Thyroid gland (tissue), 4 donors: ENCODE data around the gene ELFN2. TPM values are rescaled to one million over a fixed set of nuclear protein-coding genes. Genes with fewer than 3 reads are reported as not detected.
"Not testable (repeated sequence)": the region's sequence is repeated elsewhere in the genome, so short reads cannot be mapped to it uniquely, and the experiment has no call there.

Experiments
- DNase-seq, 2 donors: peaks; one replicate each; pipeline ENCODE4 v3.0.0-alpha.2; 2019
- H3K27ac ChIP-seq, 3 donors: fragments of 200-600 bp; sonication (generic); 1 replicate in 2 of 3; 2 replicates in 1 of 3; pipeline ENCODE4 v1.5.1; 2016 to 2019; ENCODE audit warnings: mild to moderate bottlenecking in 1 of 3, moderate library complexity in 1 of 3
- H3K27me3 ChIP-seq: fragments of 200-600 bp; sonication (generic); one replicate; pipeline ENCODE4 v1.5.1; 2019
- H3K36me3 ChIP-seq, 2 donors: fragments of 200-600 bp; sonication (generic); one replicate each; pipeline ENCODE4 v1.5.1; 2016 to 2019
- H3K4me1 ChIP-seq, 2 donors: fragments of 200-600 bp; sonication (generic); one replicate each; pipeline ENCODE4 v1.5.1; 2017 to 2019
- H3K4me3 ChIP-seq, 3 donors: fragments of 200-600 bp; sonication (generic); replicated peaks in 1 of 3; 1 replicate in 2 of 3; 2 replicates in 1 of 3; pipeline ENCODE4 v1.5.1; 2016; ENCODE audit warnings: mild to moderate bottlenecking in 1 of 3
- H3K9me3 ChIP-seq: fragments of 200-600 bp; sonication (generic); one replicate; pipeline ENCODE4 v1.5.1; 2017
- POLR2A ChIP-seq, 2 donors: fragments of 450-650 bp; IDR thresholded peaks; one replicate each; pipeline ENCODE4 v1.6.1; 2017; ENCODE audit warnings: antibody characterized with exemption in 2 of 2, mild to moderate bottlenecking in 2 of 2, moderate library complexity in 1 of 2
- WGBS, 2 donors: methylation state at CpG; one replicate each; pipeline ENCODE4 v1.1.5; 2017; 5-methylcytosine and 5-hydroxymethylcytosine counted together
- intact Hi-C: fragments of 100-400 bp; cut with DNase I; formaldehyde crosslinking; loops from one replicate; pipeline ENCODE4 v1.15.1; 2023
- total RNA-seq, 4 donors: library from RNA; depleted of rRNA; stranded (reverse); fragments of >200 nt; gene quantifications; one replicate each; pipeline ENCODE4 v1.2.3, GENCODE V29; 2016
- TF ChIP-seq, protein P1 (sequence below), 6 experiments: fragments of 200-600 bp in 3 of 6; fragments of 450-650 bp in 3 of 6; sonication (generic) in 3 of 6; IDR thresholded peaks; one replicate each; pipeline ENCODE4 v1.5.1; 2016 to 2019; ENCODE audit warnings: antibody characterized with exemption in 6 of 6, mild to moderate bottlenecking in 2 of 6, inconsistent platforms in 1 of 6, moderate library complexity in 1 of 6

The ELFN2 gene
- total RNA-seq, 4 donors from 2014 or later = 0.05 TPM; not detected in 3

DNA sequence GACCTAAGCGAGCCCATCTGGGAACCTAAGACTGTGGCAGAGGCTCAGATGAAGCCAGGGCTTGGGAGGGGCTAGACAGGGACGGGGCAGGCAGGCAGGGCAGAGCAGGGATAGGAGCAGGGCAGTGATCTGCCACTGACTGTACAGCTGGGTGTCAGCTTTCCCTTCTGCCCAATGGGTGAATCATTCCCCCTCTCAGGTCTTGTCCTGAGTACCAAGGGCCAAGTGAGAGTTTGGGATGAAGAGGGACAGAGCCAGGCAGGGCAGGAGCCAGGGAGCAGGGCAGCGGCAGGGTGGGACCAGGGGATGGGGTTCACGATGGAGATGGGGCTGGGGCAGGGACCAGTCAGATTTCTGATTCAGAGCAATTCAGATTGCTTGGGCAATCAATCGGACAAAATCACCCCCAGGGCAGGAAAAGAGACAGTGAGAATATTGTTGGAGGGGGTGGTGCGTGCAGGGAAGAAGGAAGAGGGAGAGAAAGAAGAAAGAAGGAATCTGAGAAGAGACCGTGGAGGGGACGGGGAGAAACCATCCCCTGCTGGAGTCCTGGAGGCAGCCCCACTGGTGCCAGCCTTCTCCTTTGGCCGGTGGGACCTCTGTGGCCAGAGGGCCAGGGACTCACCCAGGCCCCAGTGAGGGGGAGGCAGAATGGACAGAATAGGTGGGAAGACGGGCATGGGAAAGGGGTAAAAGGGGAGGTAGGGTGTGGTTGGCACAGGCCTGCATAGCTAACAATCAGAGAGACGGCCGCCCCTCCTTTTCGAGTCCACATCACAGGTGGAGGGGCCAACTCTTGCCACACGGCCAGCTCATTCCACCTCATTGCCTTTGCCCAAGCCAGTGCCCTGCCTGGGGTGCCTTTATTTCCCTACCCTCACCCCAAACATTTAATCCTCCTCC, 97.8 kb downstream of the ELFN2 start:
- no peak for TF ChIP-seq POLR2A (IDR thresholded peaks at IDR 0.05)
- TF ChIP-seq, protein P1, sequence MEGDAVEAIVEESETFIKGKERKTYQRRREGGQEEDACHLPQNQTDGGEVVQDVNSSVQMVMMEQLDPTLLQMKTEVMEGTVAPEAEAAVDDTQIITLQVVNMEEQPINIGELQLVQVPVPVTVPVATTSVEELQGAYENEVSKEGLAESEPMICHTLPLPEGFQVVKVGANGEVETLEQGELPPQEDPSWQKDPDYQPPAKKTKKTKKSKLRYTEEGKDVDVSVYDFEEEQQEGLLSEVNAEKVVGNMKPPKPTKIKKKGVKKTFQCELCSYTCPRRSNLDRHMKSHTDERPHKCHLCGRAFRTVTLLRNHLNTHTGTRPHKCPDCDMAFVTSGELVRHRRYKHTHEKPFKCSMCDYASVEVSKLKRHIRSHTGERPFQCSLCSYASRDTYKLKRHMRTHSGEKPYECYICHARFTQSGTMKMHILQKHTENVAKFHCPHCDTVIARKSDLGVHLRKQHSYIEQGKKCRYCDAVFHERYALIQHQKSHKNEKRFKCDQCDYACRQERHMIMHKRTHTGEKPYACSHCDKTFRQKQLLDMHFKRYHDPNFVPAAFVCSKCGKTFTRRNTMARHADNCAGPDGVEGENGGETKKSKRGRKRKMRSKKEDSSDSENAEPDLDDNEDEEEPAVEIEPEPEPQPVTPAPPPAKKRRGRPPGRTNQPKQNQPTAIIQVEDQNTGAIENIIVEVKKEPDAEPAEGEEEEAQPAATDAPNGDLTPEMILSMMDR (IDR thresholded peaks at IDR 0.05) = no peak
- no peak overlapping the region for H3K4me3 ChIP-seq
- peaks cover 27% of the 10 kb centered on the region for H3K27me3 ChIP-seq
- H3K9me3 ChIP-seq = no peaks in the 10 kb centered on the region
- WGBS, 2 donors = 71 to 72% methylated on average over 13 to 14 of the region's 14 CpGs
- H3K4me1 ChIP-seq = no peaks in the 10 kb centered on the region
- intact Hi-C loops = no loop called here
- H3K36me3 ChIP-seq = no peaks in the 10 kb centered on the region
- no peak for DNase-seq
- H3K27ac ChIP-seq = no peak overlapping the region

DNA sequence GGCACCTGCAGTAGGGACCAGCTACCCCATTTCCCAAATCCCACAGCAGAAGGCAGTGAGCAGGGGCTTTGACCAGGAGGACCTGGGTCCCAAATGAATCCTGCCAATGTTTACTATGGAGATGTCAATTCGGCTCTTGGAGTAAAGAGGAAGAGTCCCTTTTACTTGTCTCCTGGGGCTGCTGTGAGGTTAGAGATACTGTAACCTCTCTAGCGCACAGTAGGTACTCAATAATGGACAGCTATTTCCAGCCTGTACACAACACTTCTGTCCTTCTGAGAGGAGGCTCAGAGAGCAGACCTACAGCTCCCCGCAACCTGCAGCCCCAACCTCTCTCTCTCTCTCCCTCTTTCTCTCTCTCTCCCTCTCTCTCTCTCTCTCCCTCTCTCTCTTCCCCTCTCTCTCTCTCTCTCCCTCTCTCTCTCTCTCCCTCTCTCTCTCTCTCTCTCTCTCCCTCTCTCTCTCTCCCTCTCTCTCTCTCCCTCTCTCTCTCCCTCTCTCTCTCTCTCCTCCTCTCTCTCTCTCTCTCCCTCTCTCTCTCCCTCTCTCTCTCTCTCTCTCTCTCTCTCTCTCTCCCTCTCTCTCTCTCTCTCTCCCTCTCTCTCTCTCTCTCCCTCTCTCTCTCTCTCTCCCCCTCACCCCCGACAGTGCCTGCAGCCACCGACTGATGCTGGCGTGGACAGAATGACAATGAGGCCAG, 98.6 kb downstream of the ELFN2 start:
- H3K9me3 ChIP-seq, H3K4me3 ChIP-seq, intact Hi-C loops, H3K36me3 ChIP-seq, DNase-seq, H3K4me1 ChIP-seq, H3K27ac ChIP-seq: not testable (repeated sequence)
- H3K27me3 ChIP-seq = peaks cover 20% of the 10 kb centered on the region
- 38 to 63% methylated on average over 5 to 6 of the region's 6 CpGs for WGBS, 2 donors

- Histone ChIP-seq H3K27me3 (peaks cover 17% of the 10 kb centered on the region), H3K27ac (no peak overlapping the region), H3K36me3 (no peaks in the 10 kb centered on the region), H3K9me3 (no peaks in the 10 kb centered on the region), H3K4me1 (no peaks in the 10 kb centered on the region), H3K4me3 (no peak overlapping the region)
- WGBS, 2 donors = 86 to 96% methylated on average over 8 of the region's 8 CpGs
- TF ChIP-seq POLR2A (IDR thresholded peaks at IDR 0.05) = no peak
- TF ChIP-seq, protein P1 (IDR thresholded peaks at IDR 0.05) = no peak
- intact Hi-C loops = no loop called here
- DNase-seq = no peak
Measured at GRCh38 chr22:37328017-37328416, 99.3 kb downstream of the ELFN2 start.

- no peak overlapping the region for H3K4me3 ChIP-seq
- no peak overlapping the region for H3K27ac ChIP-seq
- TF ChIP-seq, protein P1 (IDR thresholded peaks at IDR 0.05) = no peak
- TF ChIP-seq POLR2A (IDR thresholded peaks at IDR 0.05) = no peak
- peaks cover 17% of the 10 kb centered on the region for H3K27me3 ChIP-seq
- no peaks in the 10 kb centered on the region for H3K36me3 ChIP-seq
- intact Hi-C loops = no loop called here
- WGBS, 2 donors = 27 to 28% methylated on average over 7 of the region's 7 CpGs
- DNase-seq = no peak
- H3K4me1 ChIP-seq = no peaks in the 10 kb centered on the region
- no peaks in the 10 kb centered on the region for H3K9me3 ChIP-seq
Measured at GRCh38 chr22:37326726-37327125, 100.6 kb downstream of the ELFN2 start.

DNA sequence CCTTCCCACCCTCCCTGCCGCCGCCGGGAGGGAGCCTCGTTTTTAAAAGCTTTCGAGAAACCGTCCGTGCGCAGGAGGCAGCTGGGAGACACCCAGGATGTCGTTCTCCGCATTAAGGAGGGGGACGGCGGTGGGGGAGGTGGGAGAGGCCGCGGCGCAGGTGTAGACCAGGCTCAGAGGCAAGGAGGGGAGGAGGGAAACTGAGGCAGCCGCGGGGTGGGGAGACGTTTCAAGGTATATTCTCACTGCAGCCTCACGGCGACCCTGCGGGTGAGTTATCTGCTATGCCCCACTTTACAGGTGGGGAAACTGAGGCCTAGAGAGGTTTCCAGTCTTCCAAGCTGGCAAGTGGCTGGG, 102.3 kb downstream of the ELFN2 start:
- intact Hi-C loops = no loop called here
- peaks cover 17% of the 10 kb centered on the region for H3K27me3 ChIP-seq
- DNase-seq = no peak

More for the DNA sequence above, 102.3 kb downstream of the ELFN2 start:
- Histone ChIP-seq H3K27ac (no peak overlapping the region), H3K4me1 (no peaks in the 10 kb centered on the region), H3K4me3 (no peak overlapping the region), H3K36me3 (no peaks in the 10 kb centered on the region), H3K9me3 (no peaks in the 10 kb centered on the region)
- TF ChIP-seq POLR2A (IDR thresholded peaks at IDR 0.05) = no peak
- TF ChIP-seq, protein P1 (IDR thresholded peaks at IDR 0.05) = no peak
- 5 to 8% methylated on average over 18 to 21 of the region's 21 CpGs for WGBS, 2 donors
